Muscle layer of colon (tissue), 2 donors: ENCODE measurements around the gene ZNF107.
"Not testable (repeated sequence)": the region's sequence is repeated elsewhere in the genome, so short reads cannot be mapped to it uniquely, and the experiment has no call there.

Experiments used
- H3K27ac ChIP-seq: one replicate; pipeline ENCODE4 v1.7.0; 2013; ENCODE audit warnings: low read depth, mild to moderate bottlenecking, low read length, moderate library complexity
- H3K27me3 ChIP-seq, 2 donors: one replicate each; pipeline ENCODE4 v1.7.0; 2013; ENCODE audit warnings: low read length in 2 of 2, mild to moderate bottlenecking in 2 of 2; ENCODE audit not compliant: insufficient read depth in 2 of 2, control insufficient read depth in 1 of 2
- H3K36me3 ChIP-seq: one replicate; pipeline ENCODE4 v1.7.0; 2013; ENCODE audit warnings: mild to moderate bottlenecking, low read length; ENCODE audit not compliant: insufficient read depth
- H3K4me1 ChIP-seq: one replicate; pipeline ENCODE4 v1.7.0; 2013; ENCODE audit warnings: mild to moderate bottlenecking, low read length; ENCODE audit not compliant: insufficient read depth
- H3K4me3 ChIP-seq, 2 donors: one replicate each; pipeline ENCODE4 v1.7.0; 2013; ENCODE audit warnings: low read length in 2 of 2, low read depth in 1 of 2, mild to moderate bottlenecking in 1 of 2, moderate library complexity in 1 of 2
- H3K9ac ChIP-seq: one replicate; pipeline ENCODE4 v1.7.0; 2013; ENCODE audit warnings: low read length
- H3K9me3 ChIP-seq: one replicate; pipeline ENCODE4 v1.7.0; 2013; ENCODE audit warnings: mild to moderate bottlenecking, low read length
- donor health status: abdominal sarcoma.
- donor health status: Adenocarcinoma of cecum.

The ZNF107 gene

DNA sequence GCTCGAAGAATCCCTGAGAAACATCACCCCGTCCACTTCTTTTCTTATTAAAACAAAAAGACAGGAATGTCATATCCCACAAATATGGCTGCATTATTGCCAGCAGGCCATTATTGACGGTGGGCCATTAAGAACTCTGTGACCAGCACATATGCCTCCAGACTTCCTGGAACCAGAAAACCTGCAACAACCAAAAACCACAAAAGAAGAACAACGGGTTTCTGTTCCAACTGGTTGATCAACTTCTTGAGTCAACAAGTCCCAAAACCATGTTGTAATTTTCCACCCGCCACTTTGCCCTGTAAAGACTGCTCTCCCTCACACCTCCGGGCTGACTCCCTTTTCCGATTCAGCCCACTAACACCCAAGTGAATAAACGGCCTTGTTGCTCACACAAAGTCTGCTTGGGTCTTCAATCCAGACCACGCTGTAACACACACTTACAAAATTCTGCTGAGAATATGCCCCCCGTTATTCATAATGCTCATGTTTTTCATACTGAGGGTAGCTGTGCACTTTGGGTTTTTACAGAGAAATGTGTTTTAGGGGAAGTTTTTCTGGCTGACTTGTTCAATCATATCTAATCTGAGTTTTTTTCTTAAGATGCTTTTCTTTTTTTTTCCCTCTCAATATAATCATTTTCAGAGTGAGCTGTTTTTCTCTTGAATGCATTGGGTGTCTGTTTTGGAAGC lies 20.7 kb downstream of the ZNF107 start:
- Histone ChIP-seq H3K9ac (no peak overlapping the region), H3K9me3 (no peaks in the 10 kb centered on the region), H3K36me3 (peaks cover 28% of the 10 kb centered on the region), H3K27ac (no peak overlapping the region), H3K4me3 (no peak overlapping the region), H3K27me3 (no peaks in the 10 kb centered on the region), H3K4me1 (no peaks in the 10 kb centered on the region)

DNA sequence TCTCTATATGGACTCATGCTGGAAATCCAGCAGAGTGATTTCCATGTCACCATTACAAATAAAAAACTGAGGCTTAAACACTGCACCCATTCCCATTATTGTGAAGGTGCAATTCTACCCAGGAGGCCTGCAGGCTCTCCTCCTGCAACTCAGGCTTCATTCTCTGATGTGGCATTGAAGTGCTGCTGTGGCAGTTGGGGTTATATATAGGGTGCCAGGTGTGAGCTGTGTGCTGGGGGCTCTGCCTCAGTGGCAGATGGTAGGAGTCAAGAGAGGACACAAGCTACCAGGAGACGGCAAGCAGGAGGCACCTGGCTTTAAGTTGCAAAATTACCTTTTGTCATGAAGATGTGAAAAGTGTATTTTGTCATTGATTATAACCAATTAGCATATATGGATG lies 21.3 kb downstream of the ZNF107 start:
- Histone ChIP-seq H3K4me1 (no peaks in the 10 kb centered on the region), H3K36me3 (peaks cover 23% of the 10 kb centered on the region), H3K9me3 (no peaks in the 10 kb centered on the region), H3K27me3 (no peaks in the 10 kb centered on the region), H3K27ac (no peak overlapping the region), H3K4me3 (no peak overlapping the region), H3K9ac (no peak overlapping the region)

- peaks cover 10% of the 10 kb centered on the region for H3K36me3 ChIP-seq
- no peak overlapping the region for H3K27ac ChIP-seq
- no peaks in the 10 kb centered on the region for H3K4me1 ChIP-seq
- H3K4me3 ChIP-seq = no peak overlapping the region
- H3K9me3 ChIP-seq = no peaks in the 10 kb centered on the region
- no peaks in the 10 kb centered on the region for H3K27me3 ChIP-seq
- H3K9ac ChIP-seq = no peak overlapping the region
Observed at GRCh38 chr7:64688988-64689387, 23.1 kb downstream of the ZNF107 start.

GRCh38 chr7:64691831-64692230 lies 25.9 kb downstream of the ZNF107 start:
- Histone ChIP-seq H3K4me1 (no peaks in the 10 kb centered on the region), H3K36me3 (no peaks in the 10 kb centered on the region), H3K27me3 (no peaks in the 10 kb centered on the region), H3K9ac (no peak overlapping the region), H3K27ac (no peak overlapping the region), H3K4me3 (no peak overlapping the region), H3K9me3 (no peaks in the 10 kb centered on the region)

DNA sequence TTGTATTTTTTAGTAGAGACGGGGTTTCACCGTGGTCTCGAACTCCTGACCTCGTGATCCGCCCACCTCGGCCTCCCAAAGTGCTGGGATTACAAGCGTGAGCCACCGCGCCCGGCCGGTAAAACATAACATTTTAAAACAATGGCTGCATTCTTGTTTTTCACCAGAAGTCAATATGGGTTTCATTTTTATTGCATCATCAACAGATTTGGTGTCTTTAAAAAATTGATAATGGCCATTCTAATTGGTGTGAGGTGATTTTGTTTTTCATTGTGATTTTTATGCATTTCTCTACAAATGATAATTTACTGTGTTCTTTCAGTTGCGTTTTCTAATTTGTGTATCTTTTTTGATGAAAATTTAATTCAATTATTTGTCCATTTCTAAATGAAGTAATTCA lies 31.9 kb downstream of the ZNF107 start:
- H3K4me1 ChIP-seq, H3K36me3 ChIP-seq, H3K9me3 ChIP-seq, H3K9ac ChIP-seq, H3K27me3 ChIP-seq, H3K4me3 ChIP-seq, H3K27ac ChIP-seq: not testable (repeated sequence)

DNA sequence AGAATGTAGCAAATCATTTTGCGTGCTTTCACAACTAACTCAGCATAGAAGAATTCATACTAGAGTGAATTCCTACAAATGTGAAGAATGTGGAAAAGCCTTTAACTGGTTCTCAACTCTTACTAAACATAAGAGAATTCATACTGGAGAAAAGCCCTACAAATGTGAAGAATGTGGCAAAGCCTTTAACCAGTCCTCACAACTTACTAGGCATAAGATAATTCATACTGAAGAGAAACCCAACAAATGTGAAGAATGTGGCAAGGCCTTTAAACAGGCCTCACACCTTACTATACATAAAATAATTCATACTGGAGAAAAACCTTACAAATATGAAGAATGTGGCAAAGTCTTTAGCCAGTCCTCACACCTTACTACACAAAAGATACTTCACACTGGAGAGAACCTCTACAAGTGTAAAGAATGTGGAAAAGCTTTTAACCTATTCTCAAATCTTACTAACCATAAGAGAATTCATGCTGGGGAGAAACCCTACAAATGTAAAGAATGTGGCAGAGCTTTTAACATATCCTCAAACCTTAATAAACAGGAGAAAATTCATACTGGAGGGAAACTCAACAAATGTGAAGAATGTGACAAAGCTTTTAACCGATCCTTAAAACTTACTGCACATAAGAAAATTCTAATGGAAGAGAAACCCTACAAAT lies 40.8 kb downstream of the ZNF107 start:
- Histone ChIP-seq H3K27me3 (no peaks in the 10 kb centered on the region), H3K27ac (no peak overlapping the region), H3K9ac (no peak overlapping the region), H3K9me3 (peaks cover 17% of the 10 kb centered on the region), H3K4me3 (no peak overlapping the region), H3K36me3 (peaks cover 4% of the 10 kb centered on the region), H3K4me1 (no peaks in the 10 kb centered on the region)

- not testable (repeated sequence) for H3K4me1 ChIP-seq, H3K27me3 ChIP-seq, H3K4me3 ChIP-seq, H3K9ac ChIP-seq, H3K27ac ChIP-seq, H3K36me3 ChIP-seq, H3K9me3 ChIP-seq
Observed at GRCh38 chr7:64717896-64718295, 52.0 kb downstream of the ZNF107 start.

DNA sequence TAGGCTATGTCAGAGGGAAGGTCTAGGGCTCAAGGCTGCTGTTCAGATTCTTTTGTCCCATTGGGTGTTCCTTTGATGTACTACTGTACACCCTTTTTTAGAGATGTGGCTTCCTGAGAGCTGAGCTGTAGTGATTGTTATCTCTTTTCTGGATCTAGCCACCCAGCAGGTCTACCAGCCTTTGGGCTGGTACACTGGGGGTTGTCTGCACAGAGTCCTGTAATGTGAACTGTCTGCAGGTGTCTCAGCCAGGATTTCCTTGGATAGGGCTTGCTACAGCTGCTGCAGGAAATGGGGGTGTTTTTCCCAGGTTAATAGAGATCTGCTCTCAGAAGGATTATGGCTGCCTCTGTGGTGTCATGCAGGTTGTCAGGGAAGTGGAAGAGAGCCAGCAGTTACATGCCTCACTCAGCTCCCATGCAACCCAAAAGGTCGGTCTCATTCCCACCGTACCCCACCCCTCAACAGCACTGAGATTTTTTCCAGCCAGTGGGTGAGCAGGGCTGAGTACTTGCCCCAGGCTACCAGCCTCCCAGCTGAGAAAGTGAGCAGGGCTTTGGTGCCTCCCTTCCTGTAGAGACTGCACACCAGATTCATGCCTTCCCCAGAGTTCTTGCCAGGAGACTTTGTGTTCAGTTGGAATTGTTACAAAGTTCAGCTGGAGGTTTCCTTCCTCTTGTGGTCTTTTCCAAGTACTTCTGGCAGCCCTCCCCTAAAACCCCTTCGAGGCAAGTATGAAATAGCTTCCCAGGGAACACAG lies 63.3 kb downstream of the ZNF107 start:
- H3K9me3 ChIP-seq = peaks cover 6% of the 10 kb centered on the region
- H3K9ac ChIP-seq = no peak overlapping the region
- H3K4me3 ChIP-seq = no peak overlapping the region
- no peaks in the 10 kb centered on the region for H3K36me3 ChIP-seq
- no peak overlapping the region for H3K27ac ChIP-seq
- H3K27me3 ChIP-seq = no peaks in the 10 kb centered on the region
- no peaks in the 10 kb centered on the region for H3K4me1 ChIP-seq

DNA sequence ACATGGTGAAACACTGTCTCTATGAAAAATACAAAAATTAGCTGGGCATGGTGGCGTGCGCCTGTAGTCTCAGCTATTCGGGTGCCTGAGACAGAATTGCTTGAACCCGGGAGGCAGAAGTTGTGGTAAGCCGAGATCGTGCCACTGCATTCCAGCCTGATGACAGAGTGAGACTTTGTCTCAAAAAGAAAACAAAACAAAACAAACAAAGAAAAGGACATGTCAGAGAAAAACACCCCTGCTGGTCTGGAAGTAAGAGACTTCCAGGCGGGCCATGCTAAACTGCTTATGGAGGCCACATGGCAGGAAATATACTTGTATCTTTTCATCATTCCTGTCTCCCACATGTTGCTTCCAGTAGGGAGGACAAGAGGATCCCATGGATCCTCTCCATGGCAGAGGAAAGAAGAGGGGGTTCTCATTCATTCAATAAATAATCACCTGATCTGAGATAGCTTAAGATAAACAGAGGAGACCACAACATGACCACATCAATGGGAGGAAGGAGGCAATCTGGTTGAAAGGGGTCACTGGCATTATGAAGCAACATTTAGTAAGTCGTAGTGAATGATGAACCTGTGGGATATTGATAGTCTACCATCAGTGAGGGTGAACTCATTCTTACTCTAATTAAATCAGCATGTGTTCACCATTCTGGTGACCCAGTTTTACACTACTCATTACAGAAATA lies 67.8 kb downstream of the ZNF107 start:
- Histone ChIP-seq H3K9ac (no peak overlapping the region), H3K4me1 (no peaks in the 10 kb centered on the region), H3K27ac (no peak overlapping the region), H3K27me3 (no peaks in the 10 kb centered on the region), H3K36me3 (no peaks in the 10 kb centered on the region), H3K9me3 (peaks cover 5% of the 10 kb centered on the region), H3K4me3 (no peak overlapping the region)

DNA sequence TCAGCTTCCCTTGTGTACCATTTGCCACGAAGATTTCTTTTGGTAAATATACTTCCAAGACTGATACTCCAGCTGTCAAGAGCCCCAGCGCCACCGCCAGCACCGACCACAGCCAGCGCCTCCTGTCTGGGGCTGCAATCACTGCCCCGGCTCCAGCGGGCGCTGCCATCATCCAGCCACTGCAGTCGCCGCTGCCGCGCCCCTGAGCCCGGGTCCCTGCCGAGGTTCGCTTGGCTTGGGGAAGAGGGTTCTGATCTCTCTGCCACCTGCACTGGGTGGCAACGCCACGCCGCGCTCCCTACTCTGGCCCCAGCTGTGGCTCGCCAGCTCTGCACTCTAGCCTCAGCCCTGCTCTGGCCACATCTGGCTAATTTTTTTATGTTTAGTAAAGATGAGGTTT lies 70.6 kb downstream of the ZNF107 start:
- no peaks in the 10 kb centered on the region for H3K4me1 ChIP-seq
- no peak overlapping the region for H3K27ac ChIP-seq
- H3K36me3 ChIP-seq = no peaks in the 10 kb centered on the region
- H3K9ac ChIP-seq = no peak overlapping the region
- no peaks in the 10 kb centered on the region for H3K27me3 ChIP-seq
- no peaks in the 10 kb centered on the region for H3K9me3 ChIP-seq
- H3K4me3 ChIP-seq = no peak overlapping the region

DNA sequence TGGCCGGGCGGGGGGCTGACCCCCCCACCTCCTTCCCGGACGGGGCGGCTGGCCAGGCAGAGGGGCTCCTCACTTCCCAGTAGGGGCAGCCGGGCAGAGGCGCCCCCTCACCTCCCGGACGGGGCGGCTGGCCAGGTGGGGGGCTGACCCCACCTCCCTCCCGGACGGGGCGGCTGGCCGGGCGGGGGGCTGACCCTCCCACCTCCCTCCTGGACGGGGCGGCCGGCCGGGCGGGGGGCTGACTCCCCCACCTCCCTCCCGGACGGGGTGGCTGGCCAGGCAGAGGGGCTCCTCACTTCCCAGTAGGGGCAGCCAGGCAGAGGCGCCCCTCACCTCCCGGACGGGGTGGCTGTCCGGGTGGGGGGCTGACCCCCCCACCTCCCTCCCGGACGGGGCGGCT lies 72.5 kb downstream of the ZNF107 start:
- not testable (repeated sequence) for H3K27ac ChIP-seq, H3K4me1 ChIP-seq, H3K9me3 ChIP-seq, H3K27me3 ChIP-seq, H3K9ac ChIP-seq, H3K4me3 ChIP-seq, H3K36me3 ChIP-seq
